Stomach (tissue), 4 donors: ENCODE data around the gene OTOG.

Source experiments
- EP300 ChIP-seq: sonication (generic); formaldehyde crosslinking; IDR thresholded peaks from one replicate; pipeline ENCODE4 v1.6.1; 2017; ENCODE audit warnings: antibody characterized with exemption
- TF ChIP-seq, protein P1 (sequence below), 7 experiments: fragments of 450-650 bp in 4 of 7; fragments of 200-600 bp in 3 of 7; sonication (generic) in 3 of 7; IDR thresholded peaks; one replicate each; pipeline ENCODE4 v1.5.1; 2016 to 2019; ENCODE audit warnings: antibody characterized with exemption in 7 of 7, control low read depth in 2 of 7, mild to moderate bottlenecking in 1 of 7

DNA sequence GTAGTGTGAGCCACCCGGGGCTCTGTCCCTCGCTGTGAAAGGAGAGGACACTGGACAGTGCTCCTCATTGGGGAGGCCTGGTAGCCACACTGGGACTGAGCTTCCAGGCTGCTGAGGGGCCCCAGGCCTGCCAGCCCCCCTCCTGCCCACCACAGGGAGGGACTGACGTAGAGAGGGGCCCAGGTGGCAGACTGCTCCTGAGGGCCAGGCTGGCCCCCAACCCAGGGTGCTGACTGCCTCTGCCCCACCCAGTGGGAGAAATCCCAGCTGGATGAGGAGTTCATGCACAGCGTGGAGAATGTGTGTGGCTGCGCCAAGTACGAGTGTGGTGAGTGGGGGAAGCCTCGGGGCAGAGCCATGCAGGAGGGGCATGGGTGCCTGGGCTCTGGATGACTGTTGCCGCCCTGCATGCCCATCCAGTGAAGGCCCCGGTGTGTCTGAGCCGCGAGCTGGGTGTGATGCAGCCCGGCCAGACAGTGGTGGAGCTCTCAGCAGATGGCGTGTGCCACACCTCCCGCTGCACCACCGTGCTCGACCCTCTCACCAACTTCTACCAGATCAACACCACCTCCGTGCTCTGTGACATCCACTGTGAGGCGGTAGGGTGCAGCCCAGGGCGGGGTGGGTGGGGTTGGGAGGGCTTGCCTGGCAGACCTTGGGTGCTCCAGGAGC is 93.6 kb downstream of the OTOG start:
- TF ChIP-seq, protein P1, sequence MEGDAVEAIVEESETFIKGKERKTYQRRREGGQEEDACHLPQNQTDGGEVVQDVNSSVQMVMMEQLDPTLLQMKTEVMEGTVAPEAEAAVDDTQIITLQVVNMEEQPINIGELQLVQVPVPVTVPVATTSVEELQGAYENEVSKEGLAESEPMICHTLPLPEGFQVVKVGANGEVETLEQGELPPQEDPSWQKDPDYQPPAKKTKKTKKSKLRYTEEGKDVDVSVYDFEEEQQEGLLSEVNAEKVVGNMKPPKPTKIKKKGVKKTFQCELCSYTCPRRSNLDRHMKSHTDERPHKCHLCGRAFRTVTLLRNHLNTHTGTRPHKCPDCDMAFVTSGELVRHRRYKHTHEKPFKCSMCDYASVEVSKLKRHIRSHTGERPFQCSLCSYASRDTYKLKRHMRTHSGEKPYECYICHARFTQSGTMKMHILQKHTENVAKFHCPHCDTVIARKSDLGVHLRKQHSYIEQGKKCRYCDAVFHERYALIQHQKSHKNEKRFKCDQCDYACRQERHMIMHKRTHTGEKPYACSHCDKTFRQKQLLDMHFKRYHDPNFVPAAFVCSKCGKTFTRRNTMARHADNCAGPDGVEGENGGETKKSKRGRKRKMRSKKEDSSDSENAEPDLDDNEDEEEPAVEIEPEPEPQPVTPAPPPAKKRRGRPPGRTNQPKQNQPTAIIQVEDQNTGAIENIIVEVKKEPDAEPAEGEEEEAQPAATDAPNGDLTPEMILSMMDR (IDR thresholded peaks at IDR 0.05): no peak
- TF ChIP-seq EP300: no peak
